Measurements from ENCODE around the gene PLPPR1.

DNA sequence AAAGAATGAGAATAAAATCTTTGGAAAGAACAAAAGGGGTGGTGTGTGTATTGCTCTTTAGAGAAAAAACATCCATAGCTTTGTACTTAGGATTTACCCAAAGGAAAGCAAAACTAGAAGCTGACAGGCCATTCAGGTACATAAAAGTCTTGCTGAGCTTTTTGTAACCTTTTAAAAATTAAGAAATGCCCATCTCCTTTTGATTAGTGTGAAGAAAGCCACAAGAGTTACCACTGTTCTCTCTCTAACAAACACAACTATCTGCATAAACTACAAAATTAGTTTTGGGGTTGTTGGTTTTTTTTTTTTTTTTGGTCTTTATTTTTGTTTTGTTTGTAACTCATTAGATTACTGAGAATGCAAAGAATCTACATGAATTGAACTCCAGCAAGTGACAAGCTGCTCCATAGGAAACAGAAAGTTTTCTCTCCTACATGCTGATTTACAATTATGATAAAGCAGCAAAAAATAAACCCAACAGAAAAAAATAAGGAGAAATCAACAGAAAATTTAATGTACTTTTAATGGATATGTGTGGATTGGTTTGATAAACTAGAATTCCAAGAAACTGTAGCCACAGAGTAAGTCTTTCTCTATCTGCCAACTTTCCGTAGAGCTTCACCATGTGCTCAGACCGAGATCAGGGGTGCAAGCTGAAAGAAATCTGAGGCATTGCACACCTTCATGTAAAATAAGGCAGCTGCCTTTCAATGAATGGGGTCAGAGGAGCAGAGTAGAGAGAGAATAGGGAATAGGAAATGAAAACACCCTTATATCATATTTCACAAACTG, 344.0 kb downstream of the PLPPR1 start:
- TF ChIP-seq GATA2 (IDR thresholded peaks at IDR 0.05; ENCODE audit: low read depth, low read length) (no peak), GATA3 (IDR thresholded peaks at IDR 0.05; ENCODE audit: low read depth, low read length) (no peak)
